ENCODE data around the gene DCLK2.

Gene DCLK2

GRCh38 chr4:150078041-150078578 lies at the start of gene DCLK2:
TSS of gene DCLK2 (plus strand) at chr4:150078445. CDS start at chr4:150079028, 583 bp downstream.
- no peak for DNase-seq

- DNase-seq = no peak
Measured at GRCh38 chr4:150032541-150032940, 45.7 kb upstream of the DCLK2 start.

GRCh38 chr4:150033081-150033480 lies 45.2 kb upstream of the DCLK2 start:
- DNase-seq = no peak

- no peak for DNase-seq
Measured at GRCh38 chr4:150033901-150034300, 44.3 kb upstream of the DCLK2 start.

GRCh38 chr4:150037251-150037856 lies 40.9 kb upstream of the DCLK2 start:
- no peak for DNase-seq

GRCh38 chr4:150038335-150039076 lies 39.7 kb upstream of the DCLK2 start:
- no peak for DNase-seq

GRCh38 chr4:150039274-150040127 lies 38.7 kb upstream of the DCLK2 start:
- no peak for DNase-seq

- no peak for DNase-seq
Measured at GRCh38 chr4:150044517-150044916, 33.7 kb upstream of the DCLK2 start.

- DNase-seq = no peak
Measured at GRCh38 chr4:150045410-150045809, 32.8 kb upstream of the DCLK2 start.

GRCh38 chr4:150046728-150047217 lies 31.5 kb upstream of the DCLK2 start:
- no peak for DNase-seq

GRCh38 chr4:150047546-150047945 lies 30.7 kb upstream of the DCLK2 start:
- DNase-seq = no peak

- no peak for DNase-seq
Measured at GRCh38 chr4:150049682-150050081, 28.6 kb upstream of the DCLK2 start.

GRCh38 chr4:150050566-150050965 lies 27.7 kb upstream of the DCLK2 start:
- no peak for DNase-seq

- DNase-seq = no peak
Measured at GRCh38 chr4:150051111-150051510, 27.1 kb upstream of the DCLK2 start.

GRCh38 chr4:150055467-150055866 lies 22.8 kb upstream of the DCLK2 start:
- DNase-seq = no peak

GRCh38 chr4:150056569-150056968 lies 21.7 kb upstream of the DCLK2 start:
- no peak for DNase-seq

GRCh38 chr4:150061086-150061776 lies 17.0 kb upstream of the DCLK2 start:
- DNase-seq = no peak

GRCh38 chr4:150063128-150063527 lies 15.1 kb upstream of the DCLK2 start:
- no peak for DNase-seq

GRCh38 chr4:150065740-150066139 lies 12.5 kb upstream of the DCLK2 start:
- no peak for DNase-seq

- DNase-seq = no peak
Measured at GRCh38 chr4:150067859-150068258, 10.4 kb upstream of the DCLK2 start.

GRCh38 chr4:150068300-150068960 lies 9.8 kb upstream of the DCLK2 start:
- DNase-seq = no peak

GRCh38 chr4:150069353-150069752 lies 8.9 kb upstream of the DCLK2 start:
- DNase-seq = no peak
